Measurements from ENCODE around the gene PPA1. TPM values are rescaled to one million over a fixed set of nuclear protein-coding genes. Genes with fewer than 3 reads are reported as not detected.

Gene PPA1
- total and polyA plus RNA-seq, 2 donors (not counting 3 experiments of a cell fraction or from before 2014, with no cell fraction given), result 63.5 to 140 TPM

- no peak for DNase-seq (ENCODE audit: low read depth, low spot score)
- CTCF ChIA-PET, result interaction anchor here (1.2 to 2.8 kb wide), 6 partner anchors 11 to 83 kb away, joined by 3 to 11 read pairs (median 5); partner anchors contain the start of gene TYSND1
Observed at GRCh38 chr10:70198696-70199466, 34.3 kb downstream of the PPA1 start.

GRCh38 chr10:70197235-70197945 is 35.8 kb downstream of the PPA1 start:
- Histone ChIP-seq H3K9me1 (replicated peaks; ENCODE audit: control insufficient read depth, extremely low read depth, insufficient read depth, low read length) (no peaks in the 10 kb centered on the region), H3K9ac (replicated peaks; ENCODE audit: extremely low read depth, insufficient read depth, low read length) (no peak overlapping the region), H3K4me3 (replicated peaks in 1 of 3; ENCODE audit: insufficient read depth in 1 of 3, low read depth in 1 of 3, low read length in 3 of 3) (no peak overlapping the region), H2AFZ (ENCODE audit: low read depth, low read length) (no peak overlapping the region), H3K27ac (ENCODE audit: insufficient read depth, low read depth, low read length) (no peak overlapping the region), H3K9me3 (replicated peaks; ENCODE audit: control insufficient read depth, insufficient read depth, low read length) (no peaks in the 10 kb centered on the region), H3K36me3 (ENCODE audit: control insufficient read depth in 2 of 2, extremely low read depth in 1 of 2, insufficient read depth in 2 of 2, low read length in 2 of 2) (peaks cover 0 to 4% of the 10 kb centered on the region in 2 experiments), H3K27me3 (ENCODE audit: control insufficient read depth in 2 of 2, insufficient read depth in 2 of 2, low read length in 2 of 2) (no peaks in the 10 kb centered on the region), H3K79me2 (ENCODE audit: control insufficient read depth, insufficient read depth, low read length) (no peaks in the 10 kb centered on the region), H4K20me1 (replicated peaks; ENCODE audit: control insufficient read depth, extremely low read depth, insufficient read depth, low read length) (no peaks in the 10 kb centered on the region), H3K4me1 (ENCODE audit: control insufficient read depth, extremely low read depth, insufficient read depth, low read length) (no peaks in the 10 kb centered on the region), H3K4me2 (ENCODE audit: insufficient read depth, low read length) (no peak overlapping the region)
- no TSS peak for BruUV-seq (replicated peaks)
- CTCF ChIA-PET, result interaction anchor here (0.9 to 2.0 kb wide), 5 partner anchors 12 to 411 kb away, joined by 3 to 7 read pairs (median 3); no protein-coding TSS in a partner anchor
- no peak for DNase-seq (ENCODE audit: low read depth, low spot score)
- no peak for FAIRE-seq
- dilution Hi-C loops (cut with MboI; ENCODE audit: extremely low pct_ligation_motif_present, low sequenced_read_pairs) (no loop called here), intact Hi-C loops (cut with micrococcal nuclease) (no loop called here)
- TF ChIP-seq GATA2 (IDR thresholded peaks at IDR 0.05; ENCODE audit: insufficient read depth, insufficient read length, low read depth, low read length) (no peak), MYC (IDR thresholded peaks at IDR 0.05; ENCODE audit: low read depth, low read length) (no peak), FOS (IDR thresholded peaks at IDR 0.05; ENCODE audit: borderline replicate concordance, insufficient read depth, low read length) (no peak), POLR2A (IDR thresholded peaks at IDR 0.05; ENCODE audit: low read depth, low read length) (no peak), EZH2 (IDR thresholded peaks at IDR 0.05; ENCODE audit: borderline replicate concordance, low read depth, low read length, severe bottlenecking) (no peak), JUN (IDR thresholded peaks at IDR 0.05; ENCODE audit: borderline replicate concordance, insufficient read depth, insufficient read length, low read depth) (no peak), POLR2AphosphoS5 (IDR thresholded peaks at IDR 0.05; ENCODE audit: insufficient read depth, low read depth, low read length) (no peak)
- TF ChIP-seq, protein P1, sequence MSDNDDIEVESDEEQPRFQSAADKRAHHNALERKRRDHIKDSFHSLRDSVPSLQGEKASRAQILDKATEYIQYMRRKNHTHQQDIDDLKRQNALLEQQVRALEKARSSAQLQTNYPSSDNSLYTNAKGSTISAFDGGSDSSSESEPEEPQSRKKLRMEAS (IDR thresholded peaks at IDR 0.05; ENCODE audit: insufficient read depth, insufficient read length), result no peak
- TF ChIP-seq, protein P2, sequence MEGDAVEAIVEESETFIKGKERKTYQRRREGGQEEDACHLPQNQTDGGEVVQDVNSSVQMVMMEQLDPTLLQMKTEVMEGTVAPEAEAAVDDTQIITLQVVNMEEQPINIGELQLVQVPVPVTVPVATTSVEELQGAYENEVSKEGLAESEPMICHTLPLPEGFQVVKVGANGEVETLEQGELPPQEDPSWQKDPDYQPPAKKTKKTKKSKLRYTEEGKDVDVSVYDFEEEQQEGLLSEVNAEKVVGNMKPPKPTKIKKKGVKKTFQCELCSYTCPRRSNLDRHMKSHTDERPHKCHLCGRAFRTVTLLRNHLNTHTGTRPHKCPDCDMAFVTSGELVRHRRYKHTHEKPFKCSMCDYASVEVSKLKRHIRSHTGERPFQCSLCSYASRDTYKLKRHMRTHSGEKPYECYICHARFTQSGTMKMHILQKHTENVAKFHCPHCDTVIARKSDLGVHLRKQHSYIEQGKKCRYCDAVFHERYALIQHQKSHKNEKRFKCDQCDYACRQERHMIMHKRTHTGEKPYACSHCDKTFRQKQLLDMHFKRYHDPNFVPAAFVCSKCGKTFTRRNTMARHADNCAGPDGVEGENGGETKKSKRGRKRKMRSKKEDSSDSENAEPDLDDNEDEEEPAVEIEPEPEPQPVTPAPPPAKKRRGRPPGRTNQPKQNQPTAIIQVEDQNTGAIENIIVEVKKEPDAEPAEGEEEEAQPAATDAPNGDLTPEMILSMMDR (IDR thresholded peaks at IDR 0.05; ENCODE audit: extremely low read depth in 1 of 2, insufficient read depth in 1 of 2, low read depth in 1 of 2, low read length in 2 of 2), result no peak
- POLR2A ChIA-PET, result no interaction called here

More at GRCh38 chr10:70198696-70199466, 34.3 kb downstream of the PPA1 start:
- H3K9ac ChIP-seq (replicated peaks; ENCODE audit: extremely low read depth, insufficient read depth, low read length), result no peak overlapping the region
- peaks cover 2 to 11% of the 10 kb centered on the region in 2 experiments for H3K36me3 ChIP-seq (ENCODE audit: control insufficient read depth in 2 of 2, extremely low read depth in 1 of 2, insufficient read depth in 2 of 2, low read length in 2 of 2)
- intact Hi-C loops (cut with micrococcal nuclease), result no loop called here
- H3K27ac ChIP-seq (ENCODE audit: insufficient read depth, low read depth, low read length), result no peak overlapping the region
- no peak overlapping the region for H3K4me2 ChIP-seq (ENCODE audit: insufficient read depth, low read length)
- H3K79me2 ChIP-seq (ENCODE audit: control insufficient read depth, insufficient read depth, low read length), result no peaks in the 10 kb centered on the region
- dilution Hi-C loops (cut with MboI; ENCODE audit: extremely low pct_ligation_motif_present, low sequenced_read_pairs), result no loop called here
- no peak for FAIRE-seq
- no peaks in the 10 kb centered on the region for H3K27me3 ChIP-seq (ENCODE audit: control insufficient read depth in 2 of 2, insufficient read depth in 2 of 2, low read length in 2 of 2)
- TF ChIP-seq, protein P1 (IDR thresholded peaks at IDR 0.05; ENCODE audit: insufficient read depth, insufficient read length), result no peak
- no peaks in the 10 kb centered on the region for H3K9me3 ChIP-seq (replicated peaks; ENCODE audit: control insufficient read depth, insufficient read depth, low read length)
- no TSS peak for BruUV-seq (replicated peaks)
- no peak overlapping the region for H2AFZ ChIP-seq (ENCODE audit: low read depth, low read length)
- POLR2A ChIA-PET, result no interaction called here
- H4K20me1 ChIP-seq (replicated peaks; ENCODE audit: control insufficient read depth, extremely low read depth, insufficient read depth, low read length), result no peaks in the 10 kb centered on the region
- no peak overlapping the region for H3K4me3 ChIP-seq (replicated peaks in 1 of 3; ENCODE audit: insufficient read depth in 1 of 3, low read depth in 1 of 3, low read length in 3 of 3)
- no peaks in the 10 kb centered on the region for H3K9me1 ChIP-seq (replicated peaks; ENCODE audit: control insufficient read depth, extremely low read depth, insufficient read depth, low read length)
- no peaks in the 10 kb centered on the region for H3K4me1 ChIP-seq (ENCODE audit: control insufficient read depth, extremely low read depth, insufficient read depth, low read length)
